Measurements from ENCODE around the gene SPAG16.
"Not testable (repeated sequence)": the region's sequence is repeated elsewhere in the genome, so short reads cannot be mapped to it uniquely, and the experiment has no call there.

Gene SPAG16

DNA sequence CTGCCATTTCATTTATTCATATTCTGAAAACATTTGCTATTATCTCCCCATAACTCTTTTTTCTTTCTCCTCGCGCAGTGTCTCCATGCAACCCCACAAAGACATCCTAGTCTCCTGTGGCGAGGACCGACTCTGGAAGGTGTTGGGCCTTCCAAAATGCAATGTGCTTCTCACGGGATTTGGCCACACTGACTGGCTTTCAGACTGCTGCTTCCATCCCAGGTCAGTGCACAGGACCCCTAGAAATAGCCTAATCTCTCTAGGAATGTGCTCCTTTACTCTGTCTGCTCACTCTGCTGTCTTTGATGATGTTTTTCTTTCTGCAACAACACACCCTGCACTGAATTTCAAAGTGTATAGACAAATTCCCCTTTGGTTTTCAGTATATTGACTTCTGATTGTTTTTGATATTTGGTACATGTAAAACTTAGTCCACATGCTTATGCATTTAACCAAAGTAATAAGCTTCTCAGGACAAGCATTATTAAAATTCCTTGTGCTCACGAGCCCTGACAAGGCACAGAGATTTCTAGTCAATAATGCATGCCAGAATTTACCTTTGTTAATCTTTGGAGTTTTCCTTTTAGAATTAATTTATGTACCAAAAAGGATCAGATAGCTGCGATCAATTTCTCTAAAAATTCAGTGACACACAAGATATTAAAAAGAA is 578.3 kb downstream of the SPAG16 start:
- no peak for DNase-seq

DNA sequence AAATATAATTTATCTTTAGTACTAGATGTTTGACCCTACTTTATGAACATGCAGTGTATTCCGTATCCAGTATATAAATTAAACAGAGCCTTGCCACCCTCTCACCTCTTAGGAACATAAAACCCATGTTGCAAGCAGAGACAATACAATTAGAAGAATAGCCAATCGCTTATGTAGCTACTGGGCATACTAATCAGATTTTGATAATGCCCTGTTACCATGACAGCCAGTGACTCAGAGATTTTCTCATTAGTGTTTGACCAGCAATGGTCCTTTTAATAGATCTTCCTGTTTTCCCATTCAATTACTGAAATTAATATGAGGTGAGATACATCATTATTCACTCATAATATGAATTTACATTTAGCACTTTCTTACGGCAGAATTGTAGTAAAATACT is 579.3 kb downstream of the SPAG16 start:
- no peak for DNase-seq

DNA sequence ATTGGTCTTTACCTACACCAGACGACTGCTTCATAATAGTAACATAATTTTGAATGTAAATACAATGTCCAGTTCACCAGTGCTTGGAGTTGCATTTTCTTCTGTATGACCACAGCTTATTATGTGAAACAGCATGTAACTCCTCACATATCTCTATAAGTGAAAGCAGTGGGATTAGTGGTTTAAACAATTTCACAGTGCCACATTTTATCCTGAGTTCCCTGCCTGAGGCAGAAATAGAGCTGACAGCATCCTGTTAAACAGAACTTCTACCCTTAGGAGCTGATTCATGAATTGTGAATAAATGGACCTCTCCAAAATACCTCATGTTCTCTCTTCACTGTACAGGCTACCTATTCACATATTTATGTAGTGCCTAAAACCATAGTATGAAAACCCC is 584.3 kb downstream of the SPAG16 start:
- DNase-seq: no peak

DNA sequence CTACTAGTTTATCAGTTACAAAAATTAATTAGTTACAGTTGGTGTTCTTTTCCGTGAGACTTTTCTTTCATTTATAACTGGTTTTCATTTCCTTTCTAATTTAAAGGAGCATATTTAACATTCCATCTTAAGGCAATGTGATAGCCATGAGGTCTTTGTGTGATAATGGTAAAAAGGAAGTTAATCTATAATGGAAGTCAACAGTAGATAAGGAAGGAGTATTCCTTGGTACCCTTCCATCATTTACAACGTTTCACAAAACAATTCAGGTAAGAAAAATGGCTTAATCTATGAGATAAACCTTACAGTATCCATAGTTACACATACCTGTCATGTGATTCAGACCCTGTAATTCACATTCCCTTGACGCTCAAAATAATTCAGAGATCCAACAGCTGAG is 601.2 kb downstream of the SPAG16 start:
- no peak for DNase-seq

DNA sequence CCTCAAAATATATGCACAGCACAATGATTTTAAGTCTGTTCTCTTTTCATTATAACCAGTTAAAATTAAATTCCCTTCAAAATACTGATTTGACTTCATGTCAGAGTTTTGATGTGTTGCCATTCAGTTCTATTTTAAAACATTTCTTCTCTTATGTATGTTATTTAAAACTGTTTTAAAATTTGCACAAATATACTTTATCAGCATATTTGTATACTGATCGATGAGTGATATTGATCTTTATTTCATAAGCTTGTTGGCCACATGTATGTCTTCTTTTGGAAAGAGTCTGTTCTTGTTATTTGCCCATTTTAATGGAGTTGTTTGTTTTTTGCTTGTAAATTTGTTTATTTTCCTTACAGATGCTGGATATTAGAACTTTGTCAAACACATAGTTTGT is 630.2 kb downstream of the SPAG16 start:
- no peak for DNase-seq

DNA sequence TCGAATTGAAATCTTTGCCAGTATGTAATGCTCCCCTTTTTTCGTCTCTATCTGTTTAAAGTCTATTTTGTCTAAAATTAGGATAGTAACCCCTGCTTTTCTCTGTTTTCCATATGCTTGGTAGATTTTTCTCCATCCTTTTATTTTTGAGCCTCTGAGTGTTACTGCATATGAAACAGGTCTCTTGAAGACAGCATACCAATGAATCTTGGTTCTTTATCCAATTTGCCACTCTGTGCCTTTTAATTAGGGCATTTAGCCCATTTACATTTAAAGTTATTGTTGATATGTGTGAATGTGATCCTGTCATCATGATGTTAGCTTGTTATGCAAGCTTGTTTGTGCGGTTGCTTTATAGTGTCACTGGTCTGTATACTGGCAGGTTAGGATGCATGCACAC is 635.8 kb downstream of the SPAG16 start:
- DNase-seq: no peak

DNA sequence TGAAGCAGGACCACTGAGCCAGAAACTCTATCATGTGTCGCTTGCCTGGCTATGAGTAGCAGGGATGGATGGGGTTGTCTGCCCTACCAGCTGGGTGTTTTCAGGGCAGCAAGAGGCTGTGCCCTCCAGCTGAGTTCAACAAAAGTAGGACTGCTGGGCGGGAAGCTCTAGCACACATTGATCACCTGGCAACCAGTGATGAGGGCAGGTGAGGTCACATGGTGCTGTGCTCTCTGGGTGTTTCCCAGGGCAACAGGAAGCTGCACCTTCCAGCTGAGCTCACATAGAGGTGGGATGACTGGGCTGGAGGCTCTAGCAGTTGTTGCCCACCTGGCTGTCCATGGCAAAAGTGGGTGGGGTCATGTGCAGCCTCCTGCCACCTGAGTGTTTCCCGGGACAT is 639.3 kb downstream of the SPAG16 start:
- no peak for DNase-seq

DNA sequence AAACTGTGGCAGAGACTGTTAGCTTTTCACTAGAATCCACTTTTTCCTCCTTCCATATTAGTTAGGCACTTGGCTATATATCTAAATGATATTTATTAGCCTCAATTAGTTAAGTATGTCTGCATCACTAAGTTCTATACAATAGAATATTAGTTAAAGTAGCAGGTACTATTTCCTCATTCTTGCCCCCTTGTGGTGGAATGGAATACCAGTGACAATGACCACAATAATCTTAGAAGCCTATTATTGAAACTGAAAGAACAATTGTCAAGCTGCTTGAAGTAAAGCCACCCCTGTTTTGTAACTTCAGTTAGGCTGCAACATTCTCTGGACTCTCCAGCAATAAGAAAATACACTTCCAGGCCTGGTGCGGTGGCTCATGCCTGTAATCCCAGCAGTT is 650.3 kb downstream of the SPAG16 start:
- no peak for DNase-seq

DNA sequence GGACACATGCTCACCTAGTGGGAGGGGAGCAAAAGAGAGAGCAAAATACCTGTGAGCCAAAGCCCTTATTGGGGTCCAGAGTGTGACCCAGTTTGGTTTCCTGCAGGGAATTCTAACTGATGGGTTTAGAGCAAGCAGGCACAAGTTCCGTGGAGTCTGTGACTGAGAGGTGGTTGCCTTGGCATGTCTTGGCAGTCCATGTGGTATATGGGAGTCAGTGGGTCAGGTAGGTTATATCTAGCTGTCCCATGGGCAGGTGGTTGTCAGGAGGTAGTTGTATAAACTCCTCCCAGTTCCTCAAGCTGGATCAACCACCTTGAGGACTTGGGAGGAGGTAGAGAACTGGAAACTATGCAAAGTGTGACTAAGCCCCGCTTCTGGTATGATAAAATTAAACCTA is 673.8 kb downstream of the SPAG16 start:
- no peak for DNase-seq

DNA sequence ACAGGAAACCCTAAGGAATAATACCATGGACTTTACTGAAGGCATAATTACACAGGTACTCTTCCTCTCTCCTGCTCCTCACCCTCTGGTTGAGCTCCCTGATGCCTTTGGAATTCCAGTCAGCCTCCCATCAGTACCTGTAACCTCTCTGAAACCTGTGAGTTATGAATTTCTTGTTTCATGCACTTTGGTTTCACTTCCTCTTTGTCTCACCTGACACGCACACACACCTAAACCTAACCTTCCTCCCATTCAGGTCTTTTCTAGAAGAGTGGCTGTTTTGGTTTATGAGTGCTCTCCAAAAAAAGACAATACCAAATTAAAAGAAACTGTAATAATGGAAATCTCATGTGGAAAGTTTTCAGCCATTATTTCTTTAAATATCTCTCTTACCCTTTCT is 675.3 kb downstream of the SPAG16 start:
- no peak for DNase-seq

DNA sequence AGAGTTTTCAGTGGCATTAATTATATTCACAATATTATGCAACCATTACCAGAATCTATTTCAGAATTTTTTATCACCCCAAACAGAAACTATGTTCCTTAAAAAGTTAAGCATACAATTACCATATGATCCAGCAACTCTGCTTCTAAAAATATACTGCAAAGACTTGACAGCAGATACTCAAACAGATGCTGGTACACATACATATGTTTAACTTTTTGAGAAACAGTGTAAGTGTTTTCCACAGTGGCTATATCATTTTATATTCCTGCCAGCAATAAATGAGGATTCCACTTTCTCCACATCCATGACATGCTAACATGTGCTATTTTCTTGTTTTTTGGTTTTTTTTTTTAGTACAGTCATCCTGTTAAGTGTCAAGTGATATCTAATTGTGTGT is 687.3 kb downstream of the SPAG16 start:
- DNase-seq: no peak

DNA sequence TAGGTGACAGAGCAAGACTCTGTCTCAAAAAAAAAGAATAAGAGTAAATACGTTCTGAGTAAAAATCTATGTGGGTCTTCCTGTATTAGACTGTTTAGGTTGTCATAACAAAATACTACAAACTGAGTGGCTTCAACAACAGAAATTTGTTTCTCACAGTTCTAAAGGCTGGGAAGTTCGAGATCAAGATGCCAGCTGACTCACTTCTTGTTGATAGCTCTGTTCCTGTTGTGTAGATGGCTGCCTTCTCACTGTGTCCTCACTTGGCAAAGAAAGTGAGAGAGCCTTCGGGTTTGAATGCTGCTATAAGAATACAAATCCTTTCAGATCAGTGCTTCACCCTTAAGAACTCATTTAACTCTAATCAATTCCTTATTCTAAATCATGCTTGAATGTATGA is 696.6 kb downstream of the SPAG16 start:
- DNase-seq: no peak

DNA sequence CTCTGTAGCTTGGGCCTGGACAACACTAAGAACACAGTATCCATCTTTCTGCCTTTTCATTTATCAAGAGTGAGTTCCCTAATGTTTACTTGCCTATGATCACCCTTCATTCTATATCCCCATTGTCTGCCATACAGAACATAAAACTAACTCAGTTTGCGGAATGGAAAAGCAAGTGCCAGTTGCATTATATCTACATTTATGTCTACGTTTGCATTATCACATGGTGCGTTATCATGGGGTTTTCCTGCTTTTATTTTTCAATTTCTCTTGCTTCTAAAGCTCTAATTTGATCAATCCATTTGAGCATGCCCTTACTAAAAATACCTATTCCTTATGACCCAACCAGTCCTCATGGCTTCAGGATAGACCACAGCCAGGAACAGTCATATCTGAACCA is 704.9 kb downstream of the SPAG16 start:
- no peak for DNase-seq

DNA sequence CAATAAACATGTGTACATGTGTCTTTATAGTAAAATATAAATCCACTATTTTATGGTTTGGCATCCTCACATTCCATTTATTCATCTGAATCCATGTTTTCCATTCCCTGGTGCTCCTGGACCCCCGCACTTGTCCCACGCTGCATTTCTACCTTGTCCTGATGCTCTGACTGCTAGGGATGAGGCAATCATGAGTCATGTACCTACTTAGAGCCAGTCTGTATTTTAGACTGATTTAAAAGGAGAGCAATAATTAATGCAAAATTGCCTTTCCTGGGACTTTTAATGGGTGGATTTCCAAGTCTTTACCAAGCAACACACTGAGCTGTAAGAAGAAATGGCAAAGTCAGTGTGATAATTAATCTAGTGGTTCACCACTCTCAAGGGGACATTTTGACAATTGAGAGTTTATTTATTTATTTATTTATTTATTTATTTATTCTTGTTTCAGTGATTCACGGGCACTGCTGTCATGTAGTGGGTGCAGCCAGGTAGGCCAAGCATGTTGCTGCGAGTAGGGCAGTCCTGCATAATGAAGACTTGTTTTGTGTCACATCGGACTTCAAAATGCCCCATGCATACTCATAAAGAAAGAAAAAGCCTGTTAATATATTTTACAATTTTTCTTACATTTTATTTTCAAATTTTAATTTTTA is 707.3 kb downstream of the SPAG16 start:
- no peak for DNase-seq

DNA sequence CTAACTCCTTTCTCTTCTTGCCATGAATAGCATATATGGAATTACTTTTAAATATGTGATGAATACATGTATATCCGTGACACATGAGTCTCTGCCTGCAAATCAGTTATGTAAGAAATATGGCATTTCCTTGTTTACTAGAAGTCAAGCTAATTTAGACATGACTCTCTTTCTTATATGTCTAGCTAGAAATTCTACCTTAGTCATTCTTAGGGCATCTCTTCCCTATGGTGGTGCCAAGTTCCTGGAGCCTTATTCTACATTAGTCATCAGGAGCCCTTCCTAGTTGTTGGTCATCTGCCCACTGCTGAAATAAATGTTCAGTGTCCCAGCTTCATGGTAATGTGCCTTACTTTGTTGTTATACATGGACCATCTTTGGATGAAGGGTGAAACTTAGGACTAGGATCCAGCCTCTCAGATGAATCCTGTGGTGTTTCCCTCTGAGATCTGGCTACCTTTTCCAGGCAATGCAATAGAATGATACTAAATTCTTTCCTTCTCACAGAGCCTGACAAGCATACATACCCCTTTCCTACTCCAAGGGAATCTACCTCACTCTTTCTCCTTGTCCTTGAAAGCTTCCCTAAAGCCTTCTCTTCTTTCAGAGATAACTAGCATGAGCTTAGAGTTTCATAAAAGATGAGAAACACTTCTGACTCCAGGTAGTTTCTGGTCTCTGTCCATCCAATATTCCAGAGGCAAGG is 711.3 kb downstream of the SPAG16 start:
- no peak for DNase-seq

DNA sequence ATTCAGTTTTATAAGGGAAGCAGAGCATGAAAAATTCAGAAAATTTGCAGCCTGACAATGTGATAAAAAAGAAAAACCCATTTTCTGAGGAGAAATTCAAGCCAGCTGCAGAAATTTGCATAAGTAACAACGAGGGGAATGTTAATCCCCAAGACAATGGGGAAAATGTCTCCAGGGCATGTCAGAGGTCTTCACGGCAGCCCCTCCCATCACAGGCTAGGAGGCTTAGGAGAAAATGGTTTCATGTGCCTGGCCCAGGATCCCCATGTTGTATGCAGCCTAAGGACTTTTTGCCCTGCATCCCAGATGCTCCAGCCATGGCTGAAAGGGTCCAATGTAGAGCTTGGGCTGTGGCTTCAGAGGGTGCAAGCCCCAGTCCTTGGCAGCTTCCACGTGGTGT is 714.7 kb downstream of the SPAG16 start:
- DNase-seq: not testable (repeated sequence)

DNA sequence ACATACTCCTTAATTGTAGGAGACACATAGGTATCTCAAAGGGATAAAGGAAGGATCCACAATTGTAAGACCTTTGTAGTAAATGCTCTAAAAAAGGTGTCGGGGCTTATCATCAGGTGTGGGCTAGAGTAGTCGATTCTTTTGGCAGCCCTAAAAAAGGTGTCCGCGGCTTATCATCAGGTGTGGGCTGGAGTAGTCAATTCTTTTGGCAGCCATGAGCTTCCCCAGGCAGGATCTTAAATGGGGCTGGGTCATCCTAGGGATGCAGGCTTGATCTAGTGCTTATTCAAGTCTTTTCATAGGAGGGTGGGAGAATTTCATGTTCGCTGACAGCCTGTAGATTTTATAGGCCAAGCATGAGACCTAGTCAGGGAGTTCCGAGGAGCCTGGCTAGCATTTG is 720.2 kb downstream of the SPAG16 start:
- no peak for DNase-seq

DNA sequence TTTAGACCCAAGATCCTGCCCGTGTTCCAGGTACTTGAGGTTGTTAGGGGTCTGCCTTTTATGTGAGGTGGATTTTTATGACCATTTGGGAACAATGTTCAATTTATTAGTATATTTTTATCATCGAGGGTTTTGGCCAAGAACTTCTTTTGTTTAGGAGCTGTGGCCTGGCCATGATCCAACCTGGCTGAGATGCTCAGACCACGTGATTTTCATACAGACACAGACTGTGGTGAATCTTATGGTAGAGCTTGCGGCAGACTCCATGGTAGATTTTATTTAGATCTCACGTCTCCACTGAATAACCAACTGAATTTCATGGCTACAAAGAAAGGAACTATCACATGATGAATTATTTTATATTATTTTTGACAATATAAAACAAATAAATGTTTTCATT is 721.1 kb downstream of the SPAG16 start:
- no peak for DNase-seq

DNA sequence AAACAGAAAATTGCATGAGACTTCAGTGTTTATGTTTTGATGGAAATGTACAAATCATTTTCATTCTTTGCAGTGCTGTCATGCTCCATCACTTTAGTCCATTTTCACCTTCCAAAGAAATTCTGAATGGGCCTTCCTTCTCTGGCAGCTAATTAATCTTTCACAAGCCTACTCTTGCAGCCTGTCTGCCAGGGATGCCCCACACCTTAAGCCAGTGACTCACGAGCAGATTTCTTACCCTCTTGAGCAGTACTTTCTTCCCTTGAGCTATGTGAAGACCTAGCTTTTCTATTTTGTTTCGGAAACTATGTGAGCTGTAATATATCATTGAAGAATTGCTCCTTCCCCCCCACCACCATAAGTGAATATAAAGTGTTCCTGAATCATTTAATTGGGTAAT is 722.3 kb downstream of the SPAG16 start:
- DNase-seq: no peak

DNA sequence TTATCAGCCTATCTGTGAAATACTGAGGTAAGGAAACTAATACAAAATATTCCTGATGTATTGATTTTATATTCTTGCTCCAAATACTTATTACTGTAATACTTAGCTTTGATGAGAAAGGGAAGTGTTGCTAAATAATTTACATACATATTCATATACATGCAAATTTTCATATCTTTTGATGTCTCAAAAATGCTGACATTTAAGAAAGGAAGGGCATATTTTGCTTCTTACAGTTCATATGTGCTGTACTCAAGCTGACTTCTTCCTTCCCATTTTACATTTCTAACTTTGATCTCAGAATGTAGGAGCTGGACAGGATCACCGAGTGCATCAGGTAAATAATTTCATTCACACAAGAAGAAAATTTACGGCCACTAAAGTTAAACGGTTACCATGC is 727.4 kb downstream of the SPAG16 start:
- no peak for DNase-seq

DNA sequence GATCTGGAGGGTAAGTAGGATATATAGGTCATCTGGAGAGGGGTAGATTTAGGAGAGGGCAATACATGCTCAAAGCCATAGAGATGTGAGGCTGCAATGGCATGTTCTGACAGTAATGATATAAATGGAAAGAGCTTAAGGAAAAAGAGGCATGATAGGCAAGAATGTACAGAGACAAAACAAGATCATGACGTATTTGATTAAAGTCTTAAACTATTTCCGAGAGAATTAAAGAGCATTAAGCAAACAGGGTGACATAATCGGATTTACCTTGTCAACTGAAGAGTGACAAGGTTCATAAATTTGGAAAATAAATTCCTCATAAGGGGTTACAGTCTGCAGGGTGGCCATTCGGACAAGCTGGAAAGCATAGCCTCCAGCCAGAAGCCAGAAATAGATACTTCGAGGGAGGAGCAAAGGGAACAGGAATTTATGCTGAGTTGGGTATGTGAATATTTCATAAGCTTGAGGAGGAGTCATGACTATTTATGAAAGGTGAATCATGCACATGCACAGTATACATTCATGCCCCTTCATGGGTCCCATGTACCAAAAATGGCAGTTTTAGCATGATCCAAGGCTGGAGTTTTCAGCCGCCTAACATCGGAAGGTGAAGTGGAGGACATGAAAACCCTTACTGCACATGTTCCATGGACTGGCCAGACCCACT is 730.4 kb downstream of the SPAG16 start:
- DNase-seq: no peak

DNA sequence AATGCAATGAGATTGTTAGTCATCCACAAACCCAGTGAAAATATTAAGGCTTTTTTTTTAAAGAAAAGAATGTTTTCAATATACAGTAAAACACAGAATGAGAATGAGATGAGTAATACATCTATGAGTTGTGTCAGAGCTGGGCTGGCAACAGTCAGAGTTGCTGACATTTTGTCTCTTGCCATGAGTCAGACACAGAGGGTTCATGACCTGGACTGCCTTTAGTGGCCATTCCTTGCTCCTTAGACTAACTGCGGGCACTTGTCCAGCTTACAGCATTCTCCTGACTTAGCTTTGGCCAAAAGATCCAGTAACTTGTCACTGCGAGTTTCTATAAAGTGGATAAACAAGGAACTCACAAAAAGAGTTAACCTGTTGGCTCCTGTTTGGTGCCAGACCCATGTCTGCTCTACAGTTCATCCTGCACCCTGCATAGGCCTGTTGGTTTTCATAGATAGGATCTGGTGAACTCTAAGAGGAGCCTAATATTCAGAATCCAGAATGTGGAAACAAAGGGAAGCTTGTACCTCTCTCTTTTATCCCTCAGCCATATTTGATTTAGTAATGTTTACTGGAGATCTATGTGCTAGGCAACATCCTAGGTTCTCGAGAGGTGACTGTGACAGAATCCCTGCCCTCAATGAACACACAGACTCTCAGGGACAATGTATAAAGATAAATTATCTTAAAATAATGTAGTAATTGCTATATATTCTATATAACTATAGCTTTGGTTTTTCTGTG is 735.1 kb downstream of the SPAG16 start:
- DNase-seq: peak; percentile 12

DNA sequence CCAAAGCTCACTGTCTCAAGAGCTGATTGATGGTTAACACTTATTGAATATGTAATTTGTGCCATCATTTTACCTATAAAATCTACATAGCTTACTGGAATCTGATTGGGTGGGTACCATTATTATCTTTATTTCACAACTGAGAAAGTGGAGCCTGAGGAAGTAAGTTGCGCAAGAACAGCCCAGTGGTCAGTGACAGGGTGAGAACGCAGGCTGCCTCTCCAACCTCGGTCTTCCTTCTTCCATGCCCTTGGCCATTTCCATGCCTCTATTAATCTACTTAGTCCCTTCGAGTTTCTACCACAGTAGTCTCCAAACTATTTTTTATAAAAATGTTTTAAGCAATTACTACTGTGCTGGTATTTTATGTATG is 735.7 kb downstream of the SPAG16 start:
- no peak for DNase-seq

Data from activated CD4-positive, alpha-beta T cell treated with anti-CD3 and anti-CD28 coated beads for 48 hours (primary cell).